ENCODE results near the gene KRT74.

The KRT74 gene

GRCh38 chr12:52573743-52574142 is at the start of gene KRT74:
KRT74 (minus strand) TSS chr12:52573843; CDS start chr12:52573777, 66 bp downstream.
- DNase-seq = no peak

DNA sequence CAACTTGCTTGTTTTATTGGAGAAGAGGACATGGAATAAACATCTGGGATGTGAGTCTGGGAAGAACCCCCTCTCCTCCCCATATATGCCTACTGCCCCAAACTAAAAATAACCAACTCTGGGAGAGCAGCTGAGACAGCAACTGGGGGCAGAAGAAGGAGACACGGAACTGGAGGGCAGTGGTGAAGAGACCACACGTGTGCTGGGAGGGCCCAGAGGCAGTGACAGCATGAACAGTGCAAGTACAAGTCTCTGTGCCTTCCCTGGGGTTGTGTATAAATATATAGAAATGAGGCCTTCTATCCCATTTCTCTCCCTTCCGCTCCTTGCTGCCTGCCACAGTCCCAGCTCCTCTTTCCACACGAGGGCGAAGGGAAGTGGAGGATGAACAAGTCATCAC is 48.7 kb upstream of the KRT74 start:
- DNase-seq = no peak

DNA sequence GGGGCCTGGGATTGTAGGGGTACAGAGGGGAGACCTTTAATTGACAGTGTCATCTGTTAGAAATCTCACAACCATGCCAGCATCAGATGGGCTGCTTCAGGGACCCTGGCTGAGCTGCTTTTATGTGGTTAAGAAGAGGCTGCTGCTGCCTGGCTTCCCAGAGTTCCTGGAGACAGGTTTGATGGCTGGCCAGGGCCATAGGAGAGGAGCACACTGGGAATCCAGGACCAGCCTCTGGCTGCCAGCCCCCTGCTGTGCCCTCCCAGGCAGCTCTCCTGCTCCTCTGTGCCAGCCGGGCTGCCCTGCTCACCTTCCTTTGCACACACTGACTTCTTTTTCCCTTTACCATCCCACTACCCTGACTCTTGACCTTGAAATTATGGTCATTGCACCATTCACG is 45.2 kb upstream of the KRT74 start:
- DNase-seq = no peak

- DNase-seq = no peak
These were observed 44.6 kb upstream of the KRT74 start, which contains the start of gene KRT73 for GRCh38 chr12:52618216-52618615. KRT73 (minus strand) TSS chr12:52618559; CDS start chr12:52618524, 35 bp downstream.

DNA sequence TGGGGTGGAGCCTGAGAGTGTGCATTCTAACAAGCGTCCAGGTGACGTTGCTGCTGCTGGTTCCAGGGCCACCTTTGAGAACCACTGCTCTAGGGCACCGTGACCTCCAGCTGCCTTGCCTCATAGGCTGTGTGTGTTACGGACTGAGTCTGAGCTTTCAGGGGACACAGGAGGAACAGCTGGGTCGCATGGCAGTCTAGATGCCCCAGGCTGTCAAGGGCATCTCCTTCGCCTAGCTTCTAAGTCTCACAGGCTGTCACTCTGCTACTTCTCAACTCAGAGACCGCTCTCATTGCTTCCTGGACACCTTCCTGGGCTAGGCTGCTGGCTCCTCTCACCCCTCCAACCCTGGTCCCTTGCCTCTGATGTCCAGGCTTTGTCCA is 43.8 kb upstream of the KRT74 start:
- no peak for DNase-seq

DNA sequence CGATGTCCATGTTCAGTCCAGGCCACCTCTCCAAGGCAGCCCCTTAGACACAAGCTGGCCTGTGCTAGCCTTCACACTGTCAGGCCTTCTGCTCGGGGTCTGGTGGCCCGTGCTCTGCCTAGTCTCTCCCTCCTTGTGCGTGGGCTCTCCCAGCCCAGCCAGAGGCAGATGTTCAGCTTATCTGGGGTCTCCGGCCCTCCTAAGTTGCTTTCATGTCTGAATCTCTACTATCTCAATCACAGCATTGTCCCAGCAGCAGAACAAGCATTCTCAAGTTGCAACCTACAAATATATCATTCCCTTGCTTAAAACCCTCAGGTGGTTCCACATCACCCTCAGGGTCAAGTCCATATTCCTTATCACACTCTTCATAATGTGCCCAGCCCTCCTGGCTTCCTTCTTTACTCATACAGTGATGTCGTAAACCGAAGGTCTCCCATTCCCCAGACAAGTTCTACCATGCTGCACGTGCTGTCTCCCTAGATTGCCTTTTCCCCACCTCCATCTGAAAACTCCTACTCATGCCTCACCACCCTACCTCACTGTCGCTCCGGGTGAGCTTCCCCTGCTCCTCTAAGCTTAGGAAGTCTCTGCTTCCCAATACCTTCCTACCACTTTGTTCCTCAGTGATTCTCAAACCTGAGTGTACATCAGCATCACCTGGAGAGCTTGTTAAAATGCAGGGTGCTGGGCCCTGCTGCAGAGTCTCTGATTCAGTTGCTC is 43.2 kb upstream of the KRT74 start:
- DNase-seq = no peak

- DNase-seq = no peak
These were observed 42.3 kb upstream of the KRT74 start for GRCh38 chr12:52615912-52616311.

GRCh38 chr12:52615208-52615868 is 41.7 kb upstream of the KRT74 start:
- DNase-seq = no peak

- DNase-seq = no peak
These were observed 41.0 kb upstream of the KRT74 start for GRCh38 chr12:52614381-52615207.

DNA sequence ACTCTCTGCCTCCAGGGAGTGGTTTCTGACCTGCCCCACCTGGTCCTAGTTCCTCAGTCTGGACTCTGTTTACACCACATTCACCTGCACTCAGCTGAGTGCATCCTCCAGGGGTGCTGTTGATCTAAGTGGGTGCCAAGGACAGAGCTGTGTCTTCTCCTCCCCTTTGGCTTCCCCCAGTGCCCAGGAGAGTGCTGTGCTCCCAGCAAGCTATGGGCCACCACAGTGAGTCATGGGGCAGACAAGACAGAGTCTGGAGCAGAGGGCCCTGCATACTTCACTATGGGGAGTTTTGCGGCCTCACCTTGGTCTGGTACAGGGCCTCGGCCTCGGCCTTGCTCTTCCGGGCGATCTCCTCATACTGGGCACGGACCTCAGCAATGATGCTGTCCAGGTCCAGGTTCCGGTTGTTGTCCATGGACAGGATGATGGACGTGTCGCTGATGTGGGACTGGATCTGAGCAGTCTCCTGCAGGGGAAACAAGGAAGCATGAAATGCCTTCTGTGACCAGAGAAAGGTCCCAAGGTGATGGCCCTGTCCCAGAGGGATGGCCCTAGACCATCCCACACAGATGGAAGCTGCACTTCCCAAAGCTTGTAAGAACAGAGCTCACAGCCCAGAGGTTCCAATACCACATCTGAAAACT is 39.9 kb upstream of the KRT74 start:
- no peak for DNase-seq

- no peak for DNase-seq
These were observed 39.1 kb upstream of the KRT74 start for GRCh38 chr12:52612431-52613383.

DNA sequence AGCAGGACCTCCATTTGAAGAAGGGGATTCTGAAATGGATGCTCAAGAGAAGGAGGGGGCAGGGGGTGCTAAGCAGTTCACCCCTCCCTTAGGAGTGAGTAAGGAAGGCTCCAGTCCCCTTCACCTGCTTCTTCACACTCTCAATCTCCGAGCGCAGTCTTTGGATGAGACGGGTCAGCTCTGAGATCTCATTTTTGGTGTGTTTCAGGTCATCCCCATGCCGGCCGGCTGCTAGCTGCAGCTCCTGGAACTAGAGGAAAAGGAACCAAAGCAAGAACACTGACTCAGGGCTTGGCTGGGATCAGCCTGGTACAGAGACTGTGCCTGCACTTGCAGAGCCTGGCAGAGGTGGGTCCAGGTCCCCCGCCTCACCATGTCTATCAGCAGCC is 37.4 kb upstream of the KRT74 start:
- DNase-seq = no peak

- DNase-seq = no peak
These were observed 35.4 kb upstream of the KRT74 start for GRCh38 chr12:52608826-52609630.

DNA sequence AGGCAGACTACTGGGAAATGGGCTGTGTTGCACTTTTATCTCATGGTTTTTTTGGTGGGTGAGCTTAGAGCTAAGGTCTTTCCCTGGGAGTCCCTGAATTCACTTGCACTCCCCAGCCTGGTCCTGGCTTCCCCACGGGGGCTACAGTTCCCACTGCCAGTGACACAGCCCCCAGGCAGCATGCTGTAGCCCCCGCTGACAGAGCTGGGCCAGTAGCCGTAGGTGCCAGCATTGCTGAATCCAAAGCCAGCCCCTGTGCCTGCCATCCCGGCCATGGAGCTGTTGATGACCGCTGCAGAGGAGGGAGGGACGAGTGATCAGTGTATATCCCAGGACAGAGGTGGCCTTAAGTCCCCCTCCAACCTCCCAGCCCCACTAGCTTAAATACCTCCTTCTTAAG is 34.5 kb upstream of the KRT74 start:
- no peak for DNase-seq

GRCh38 chr12:52607314-52607713 is 33.7 kb upstream of the KRT74 start:
- no peak for DNase-seq

DNA sequence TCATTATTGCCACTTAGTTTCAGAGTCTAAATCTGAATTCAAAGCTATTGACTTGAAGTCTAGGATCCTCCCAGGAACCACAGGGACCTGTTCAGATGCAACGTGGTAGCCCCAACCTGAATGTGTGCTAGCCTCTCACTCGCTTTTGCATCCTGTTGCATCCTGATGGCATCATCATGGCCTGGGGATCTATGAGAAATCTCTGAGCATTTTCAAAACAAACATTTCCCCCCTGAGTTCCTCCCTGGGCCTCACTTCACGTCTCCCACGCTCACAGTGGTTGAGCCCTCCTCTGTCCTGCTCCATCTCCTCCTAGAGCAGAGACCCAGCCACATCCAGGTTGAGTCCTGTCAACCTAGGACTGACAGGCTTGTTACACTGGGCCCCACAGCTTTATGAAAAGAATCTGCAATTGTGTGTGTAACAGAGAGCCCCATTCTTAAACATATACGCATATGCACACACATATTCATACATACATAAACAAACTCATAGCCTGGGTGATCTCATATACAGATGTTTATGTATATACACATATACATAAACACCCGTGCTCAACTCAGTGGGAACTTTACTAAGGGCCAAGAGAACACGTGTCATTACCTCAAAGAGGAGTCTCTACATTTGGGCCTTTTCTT is 33.1 kb upstream of the KRT74 start:
- no peak for DNase-seq

GRCh38 chr12:52606096-52606495 is 32.5 kb upstream of the KRT74 start:
- DNase-seq = no peak

GRCh38 chr12:52605542-52605941 is 31.9 kb upstream of the KRT74 start:
- DNase-seq = no peak

- DNase-seq = no peak
These were observed 31.2 kb upstream of the KRT74 start for GRCh38 chr12:52604859-52605258.

- no peak for DNase-seq
These were observed 29.7 kb upstream of the KRT74 start for GRCh38 chr12:52603314-52603713.

- DNase-seq = no peak
These were observed 28.9 kb upstream of the KRT74 start for GRCh38 chr12:52602552-52602951.

Measured in midbrain (tissue), 1 donor.